ENCODE results near the gene TSPAN14. TPM values are rescaled to one million over a fixed set of nuclear protein-coding genes. Genes with fewer than 3 reads are reported as not detected.

Gene TSPAN14
- total and polyA plus RNA-seq, 2 of the 13 experiments (the other 11 are each of a cell fraction or from before 2014, with no cell fraction given) = 24.1 to 80.6 TPM

- H3K36me3 ChIP-seq (replicated peaks in 1 of 2; ENCODE audit: control insufficient read depth in 1 of 2, insufficient read depth in 2 of 2, low read length in 2 of 2) = no peaks in the 10 kb centered on the region
- TF ChIP-seq ATF6 (CRISPR knock-in tag; conservative IDR thresholded peaks at IDR 0.05) (no peak), ZNF451 (CRISPR knock-in tag; IDR thresholded peaks at IDR 0.05) (no peak), ZNF414 (CRISPR knock-in tag; IDR thresholded peaks at IDR 0.05) (no peak), MNT (IDR thresholded peaks at IDR 0.05) (no peak), FOXA3 (CRISPR knock-in tag; IDR thresholded peaks at IDR 0.05) (no peak), NR2F2 (IDR thresholded peaks at IDR 0.05; ENCODE audit: borderline replicate concordance, low read depth) (no peak), ATF7-NPFF (CRISPR knock-in tag; IDR thresholded peaks at IDR 0.05; ENCODE audit: low read depth) (no peak), MTF2 (CRISPR knock-in tag; IDR thresholded peaks at IDR 0.05; ENCODE audit: borderline replicate concordance) (no peak)
- TF ChIP-seq, protein P1, sequence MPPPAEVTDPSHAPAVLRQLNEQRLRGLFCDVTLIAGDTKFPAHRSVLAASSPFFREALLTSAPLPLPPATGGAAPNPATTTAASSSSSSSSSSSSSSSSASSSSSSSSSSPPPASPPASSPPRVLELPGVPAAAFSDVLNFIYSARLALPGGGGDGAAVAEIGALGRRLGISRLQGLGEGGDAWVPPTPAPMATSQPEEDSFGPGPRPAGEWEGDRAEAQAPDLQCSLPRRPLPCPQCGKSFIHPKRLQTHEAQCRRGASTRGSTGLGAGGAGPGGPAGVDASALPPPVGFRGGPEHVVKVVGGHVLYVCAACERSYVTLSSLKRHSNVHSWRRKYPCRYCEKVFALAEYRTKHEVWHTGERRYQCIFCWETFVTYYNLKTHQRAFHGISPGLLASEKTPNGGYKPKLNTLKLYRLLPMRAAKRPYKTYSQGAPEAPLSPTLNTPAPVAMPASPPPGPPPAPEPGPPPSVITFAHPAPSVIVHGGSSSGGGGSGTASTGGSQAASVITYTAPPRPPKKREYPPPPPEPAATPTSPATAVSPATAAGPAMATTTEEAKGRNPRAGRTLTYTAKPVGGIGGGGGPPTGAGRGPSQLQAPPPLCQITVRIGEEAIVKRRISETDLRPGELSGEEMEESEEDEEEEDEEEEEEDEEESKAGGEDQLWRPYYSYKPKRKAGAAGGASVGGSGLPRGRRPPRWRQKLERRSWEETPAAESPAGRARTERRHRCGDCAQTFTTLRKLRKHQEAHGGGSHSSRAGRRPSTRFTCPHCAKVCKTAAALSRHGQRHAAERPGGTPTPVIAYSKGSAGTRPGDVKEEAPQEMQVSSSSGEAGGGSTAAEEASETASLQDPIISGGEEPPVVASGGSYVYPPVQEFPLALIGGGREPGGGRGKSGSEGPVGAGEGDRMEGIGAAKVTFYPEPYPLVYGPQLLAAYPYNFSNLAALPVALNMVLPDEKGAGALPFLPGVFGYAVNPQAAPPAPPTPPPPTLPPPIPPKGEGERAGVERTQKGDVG (CRISPR knock-in tag; IDR thresholded peaks at IDR 0.05; ENCODE audit: borderline replicate concordance) = no peak
- TF ChIP-seq, protein P2, sequence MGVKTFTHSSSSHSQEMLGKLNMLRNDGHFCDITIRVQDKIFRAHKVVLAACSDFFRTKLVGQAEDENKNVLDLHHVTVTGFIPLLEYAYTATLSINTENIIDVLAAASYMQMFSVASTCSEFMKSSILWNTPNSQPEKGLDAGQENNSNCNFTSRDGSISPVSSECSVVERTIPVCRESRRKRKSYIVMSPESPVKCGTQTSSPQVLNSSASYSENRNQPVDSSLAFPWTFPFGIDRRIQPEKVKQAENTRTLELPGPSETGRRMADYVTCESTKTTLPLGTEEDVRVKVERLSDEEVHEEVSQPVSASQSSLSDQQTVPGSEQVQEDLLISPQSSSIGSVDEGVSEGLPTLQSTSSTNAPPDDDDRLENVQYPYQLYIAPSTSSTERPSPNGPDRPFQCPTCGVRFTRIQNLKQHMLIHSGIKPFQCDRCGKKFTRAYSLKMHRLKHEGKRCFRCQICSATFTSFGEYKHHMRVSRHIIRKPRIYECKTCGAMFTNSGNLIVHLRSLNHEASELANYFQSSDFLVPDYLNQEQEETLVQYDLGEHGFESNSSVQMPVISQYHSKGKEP (CRISPR knock-in tag; IDR thresholded peaks at IDR 0.05) = no peak
- H3K79me2 ChIP-seq (ENCODE audit: insufficient read depth, low read length) = no peaks in the 10 kb centered on the region
- ATAC-seq (no peak), FAIRE-seq (no peak), DNase-seq (ENCODE audit: low spot score) (no peak)
- BruUV-seq (replicated peaks) = no TSS peak
- H3K4me1 ChIP-seq (ENCODE audit: insufficient read depth, low read length) = peaks cover 13% of the 10 kb centered on the region
- H3K27ac ChIP-seq (ENCODE audit: extremely low read length, insufficient read depth, low read length) = no peak overlapping the region
- intact Hi-C loops (cut with micrococcal nuclease; ENCODE audit: unreplicated experiment) = no loop called here
- in situ Hi-C loops (cut with HindIII; ENCODE audit: extremely low pct_ligation_motif_present, low pct_unique_long_range_greater_than_20kb) = no loop called here
- H3K9ac ChIP-seq (ENCODE audit: insufficient read depth, low read depth, low read length) = no peak overlapping the region
- 40% methylated on average over 3 of the region's 5 CpGs for WGBS (ENCODE audit: low lambda C conversion rate)
- ChIA-PET CTCF (ENCODE audit: low intra/inter-chr PET ratio, low total read pairs) (no interaction called here), POLR2A (interaction anchor here (0.7 kb wide), 1 partner anchor 71 kb away, joined by 4 read pairs; no protein-coding TSS in a partner anchor)
- no peaks in the 10 kb centered on the region for H4K20me1 ChIP-seq (ENCODE audit: insufficient read depth, low read length)
- H3K4me2 ChIP-seq (ENCODE audit: low read depth, low read length) = no peak overlapping the region
- H3K27me3 ChIP-seq (ENCODE audit: control insufficient read depth in 1 of 2, insufficient read depth in 2 of 2, low read length in 2 of 2) = 0 out of 5 replicates have a peak, but pooled peaks cover 0 to 3% of the 10 kb centered on the region in 2 experiments
- no peak overlapping the region for H2AFZ ChIP-seq (ENCODE audit: low read length)
- no peak overlapping the region for H3K4me3 ChIP-seq (replicated peaks in 1 of 3; ENCODE audit: insufficient read depth in 1 of 3, low read depth in 2 of 3, low read length in 3 of 3)
- H3K9me3 ChIP-seq (ENCODE audit: low read length) = no peaks in the 10 kb centered on the region
Observed at GRCh38 chr10:80554050-80554449, 99.9 kb downstream of the TSPAN14 start.
